Activated T-helper 2 cell treated with anti-CD3 and anti-CD28 coated beads, Interferon-gamma antibody, Interleukin-2, Interleukin-4, amounts not matched to agents 10 μg/mL and 5 μg/mL and 100 μg/mL, durations not matched to agents 14 hours and 24 hours and 36 hours (primary cell): ENCODE measurements around the gene CFAP57. TPM values are rescaled to one million over a fixed set of nuclear protein-coding genes. Genes with fewer than 3 reads are reported as not detected.

Experiments used
- DNase-seq: peaks from one replicate; pipeline ENCODE4 v3.0.0; 2021; ENCODE audit warnings: low spot score
- H3K27ac Mint-ChIP-seq: one replicate; pipeline ENCODE4 v1.8.0; 2021; ENCODE audit warnings: mixed read lengths
- H3K27me3 Mint-ChIP-seq: one replicate; pipeline ENCODE4 v1.8.0; 2021; ENCODE audit warnings: low read depth, mixed read lengths
- H3K36me3 Mint-ChIP-seq: one replicate; pipeline ENCODE4 v1.8.0; 2021; ENCODE audit warnings: low read depth, mixed read lengths
- H3K4me1 Mint-ChIP-seq: one replicate; pipeline ENCODE4 v1.8.0; 2021; ENCODE audit warnings: low read depth, mixed read lengths
- H3K4me3 Mint-ChIP-seq: one replicate; pipeline ENCODE4 v1.8.0; 2021; ENCODE audit warnings: low read depth, mild to moderate bottlenecking, moderate library complexity, mixed read lengths
- H3K9me3 Mint-ChIP-seq: one replicate; pipeline ENCODE4 v1.8.0; 2021; ENCODE audit warnings: mixed read lengths
- intact Hi-C: fragments of 100-400 bp; cut with micrococcal nuclease; formaldehyde crosslinking; loops from one replicate; pipeline ENCODE4 v1.15.1; 2023
- total RNA-seq: library from RNA; stranded (reverse); gene quantifications from 2 replicates; pipeline ENCODE4 v1.2.3, GENCODE V29; 2022

CFAP57 gene
- total RNA-seq, 1 donor from 2014 or later, result 0.11 TPM

- no peaks in the 10 kb centered on the region for H3K4me1 Mint-ChIP-seq
Measured at GRCh38 chr1:43217747-43218146, 45.6 kb downstream of the CFAP57 start.

GRCh38 chr1:43220905-43221778 lies 49.0 kb downstream of the CFAP57 start:
- Mint-ChIP-seq H3K36me3 (no peaks in the 10 kb centered on the region), H3K4me1 (no peaks in the 10 kb centered on the region), H3K27me3 (peaks cover 4% of the 10 kb centered on the region), H3K27ac (no peak overlapping the region), H3K4me3 (no peak overlapping the region), H3K9me3 (no peaks in the 10 kb centered on the region)
- DNase-seq, result no peak
- intact Hi-C loops, result no loop called here

More at GRCh38 chr1:43217747-43218146, 45.6 kb downstream of the CFAP57 start:
- H3K9me3 Mint-ChIP-seq, result no peaks in the 10 kb centered on the region
- H3K4me3 Mint-ChIP-seq, result no peak overlapping the region
- no peak for DNase-seq
- no peak overlapping the region for H3K27ac Mint-ChIP-seq
- intact Hi-C loops, result no loop called here
- H3K36me3 Mint-ChIP-seq, result no peaks in the 10 kb centered on the region
- H3K27me3 Mint-ChIP-seq, result peaks cover 11% of the 10 kb centered on the region

- no peaks in the 10 kb centered on the region for H3K9me3 Mint-ChIP-seq
- no peak overlapping the region for H3K4me3 Mint-ChIP-seq
- H3K4me1 Mint-ChIP-seq, result no peaks in the 10 kb centered on the region
- intact Hi-C loops, result no loop called here
- DNase-seq, result no peak
- no peak overlapping the region for H3K27ac Mint-ChIP-seq
- no peaks in the 10 kb centered on the region for H3K36me3 Mint-ChIP-seq
- H3K27me3 Mint-ChIP-seq, result peaks cover 8% of the 10 kb centered on the region
Measured at GRCh38 chr1:43221797-43222196, 49.7 kb downstream of the CFAP57 start.

- Mint-ChIP-seq H3K36me3 (no peaks in the 10 kb centered on the region), H3K4me1 (peaks cover 1% of the 10 kb centered on the region), H3K4me3 (no peak overlapping the region), H3K27ac (no peak overlapping the region), H3K27me3 (peaks cover 9% of the 10 kb centered on the region), H3K9me3 (no peaks in the 10 kb centered on the region)
- intact Hi-C loops, result no loop called here
- DNase-seq, result no peak
Measured at GRCh38 chr1:43222879-43223278, 50.7 kb downstream of the CFAP57 start.

- Mint-ChIP-seq H3K4me1 (peaks cover 1% of the 10 kb centered on the region), H3K9me3 (no peaks in the 10 kb centered on the region), H3K27me3 (peaks cover 9% of the 10 kb centered on the region), H3K36me3 (no peaks in the 10 kb centered on the region), H3K4me3 (no peak overlapping the region), H3K27ac (no peak overlapping the region)
- intact Hi-C loops, result no loop called here
- no peak for DNase-seq
Measured at GRCh38 chr1:43225168-43225567, 53.0 kb downstream of the CFAP57 start.

GRCh38 chr1:43227143-43227764 lies 55.1 kb downstream of the CFAP57 start:
- Mint-ChIP-seq H3K4me3 (no peak overlapping the region), H3K36me3 (no peaks in the 10 kb centered on the region), H3K27me3 (peaks cover 7% of the 10 kb centered on the region), H3K27ac (no peak overlapping the region), H3K4me1 (peaks cover 1% of the 10 kb centered on the region), H3K9me3 (no peaks in the 10 kb centered on the region)
- intact Hi-C loops, result loop anchor here (1.0 kb wide), 2 partner anchors 131 to 187 kb away; partner anchors contain the start of gene CDC20
- peak; percentile 62 for DNase-seq

GRCh38 chr1:43229826-43230780 lies 58.0 kb downstream of the CFAP57 start:
- intact Hi-C loops, result no loop called here
- no peak overlapping the region for H3K4me3 Mint-ChIP-seq
- no peak for DNase-seq
- H3K36me3 Mint-ChIP-seq, result no peaks in the 10 kb centered on the region
- no peak overlapping the region for H3K27ac Mint-ChIP-seq
- no peaks in the 10 kb centered on the region for H3K9me3 Mint-ChIP-seq
- H3K27me3 Mint-ChIP-seq, result peaks cover 9% of the 10 kb centered on the region
- H3K4me1 Mint-ChIP-seq, result peaks cover 1% of the 10 kb centered on the region

GRCh38 chr1:43232074-43232473 lies 59.9 kb downstream of the CFAP57 start:
- Mint-ChIP-seq H3K4me1 (peaks cover under 1% of the 10 kb centered on the region), H3K9me3 (no peaks in the 10 kb centered on the region), H3K27ac (no peak overlapping the region), H3K4me3 (no peak overlapping the region), H3K36me3 (no peaks in the 10 kb centered on the region), H3K27me3 (peaks cover 2% of the 10 kb centered on the region)
- intact Hi-C loops, result no loop called here
- DNase-seq, result no peak

GRCh38 chr1:43232482-43232881 lies 60.4 kb downstream of the CFAP57 start:
- Mint-ChIP-seq H3K4me1 (no peaks in the 10 kb centered on the region), H3K9me3 (no peaks in the 10 kb centered on the region), H3K4me3 (no peak overlapping the region), H3K27me3 (peaks cover 2% of the 10 kb centered on the region), H3K36me3 (no peaks in the 10 kb centered on the region), H3K27ac (no peak overlapping the region)
- intact Hi-C loops, result no loop called here
- DNase-seq, result no peak

GRCh38 chr1:43233631-43234030 lies 61.5 kb downstream of the CFAP57 start:
- H3K27me3 Mint-ChIP-seq, result peaks cover 2% of the 10 kb centered on the region
- no peak overlapping the region for H3K4me3 Mint-ChIP-seq
- H3K4me1 Mint-ChIP-seq, result peaks cover 3% of the 10 kb centered on the region
- intact Hi-C loops, result no loop called here
- H3K9me3 Mint-ChIP-seq, result no peaks in the 10 kb centered on the region
- no peaks in the 10 kb centered on the region for H3K36me3 Mint-ChIP-seq
- no peak for DNase-seq
- H3K27ac Mint-ChIP-seq, result no peak overlapping the region

- peaks cover 7% of the 10 kb centered on the region for H3K4me1 Mint-ChIP-seq
- H3K36me3 Mint-ChIP-seq, result no peaks in the 10 kb centered on the region
- no peak for DNase-seq
- no peak overlapping the region for H3K27ac Mint-ChIP-seq
- H3K4me3 Mint-ChIP-seq, result no peak overlapping the region
- peaks cover 2% of the 10 kb centered on the region for H3K27me3 Mint-ChIP-seq
- H3K9me3 Mint-ChIP-seq, result no peaks in the 10 kb centered on the region
- intact Hi-C loops, result no loop called here
Measured at GRCh38 chr1:43234267-43234666, 62.1 kb downstream of the CFAP57 start.

- Mint-ChIP-seq H3K9me3 (no peaks in the 10 kb centered on the region), H3K4me1 (peaks cover 12% of the 10 kb centered on the region)
Measured at GRCh38 chr1:43235040-43235439, 62.9 kb downstream of the CFAP57 start.

More at GRCh38 chr1:43235040-43235439, 62.9 kb downstream of the CFAP57 start:
- DNase-seq, result no peak
- H3K27ac Mint-ChIP-seq, result no peak overlapping the region
- peaks cover 2% of the 10 kb centered on the region for H3K27me3 Mint-ChIP-seq
- intact Hi-C loops, result no loop called here
- H3K4me3 Mint-ChIP-seq, result no peak overlapping the region
- H3K36me3 Mint-ChIP-seq, result no peaks in the 10 kb centered on the region
